ENCODE results near the gene PTOV1. TPM values are rescaled to one million over a fixed set of nuclear protein-coding genes. Genes with fewer than 3 reads are reported as not detected.

PTOV1 gene
- total RNA-seq, 1 experiment from 2014 or later, result 331 TPM

DNA sequence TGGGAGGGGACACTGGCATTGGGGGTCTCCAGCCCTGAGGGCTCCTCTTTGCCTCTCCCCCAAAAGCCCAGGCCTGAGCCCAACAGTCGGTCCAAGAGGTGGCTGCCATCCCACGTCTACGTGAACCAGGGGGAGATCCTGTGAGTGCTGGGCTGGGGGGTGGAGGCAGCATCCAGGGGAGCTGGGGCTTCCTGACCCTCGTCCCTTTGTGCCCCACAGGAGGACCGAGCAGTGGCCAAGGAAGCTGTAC, 6.8 kb downstream of the PTOV1 start:
- DNase-seq (ENCODE audit: low spot score), result no peak
- Histone ChIP-seq H3K27ac (ENCODE audit: low read depth, low read length, poor library complexity, severe bottlenecking) (peak overlapping the region; percentile 25), H3K36me3 (ENCODE audit: insufficient read depth, low read length, poor library complexity, severe bottlenecking) (peaks cover 77% of the 10 kb centered on the region), H3K27me3 (replicated peaks; ENCODE audit: insufficient read depth, low read depth, low read length, poor library complexity) (no peaks in the 10 kb centered on the region), H3K9me3 (ENCODE audit: low read depth, low read length, poor library complexity, severe bottlenecking) (no peaks in the 10 kb centered on the region), H3K4me1 (ENCODE audit: insufficient read depth, low read length, poor library complexity, severe bottlenecking) (peaks cover 15% of the 10 kb centered on the region), H3K4me3 (ENCODE audit: low read depth, low read length, poor library complexity, severe bottlenecking) (no peak overlapping the region)
- CTCF ChIA-PET, result no interaction called here
- no peak for TF ChIP-seq EZH2 (IDR thresholded peaks at IDR 0.05; ENCODE audit: borderline replicate concordance, low read depth, low read length, poor library complexity, severe bottlenecking)
- no peak for TF ChIP-seq CTCF (conservative IDR thresholded peaks at IDR 0.05; ENCODE audit: low read depth, low read length)
- intact Hi-C loops (cut with micrococcal nuclease; ENCODE audit: unreplicated experiment), result no loop called here
- POLR2A ChIA-PET (ENCODE audit: low non-redundant PET), result no interaction called here
- BruUV-seq (replicated peaks), result no TSS peak

DNA sequence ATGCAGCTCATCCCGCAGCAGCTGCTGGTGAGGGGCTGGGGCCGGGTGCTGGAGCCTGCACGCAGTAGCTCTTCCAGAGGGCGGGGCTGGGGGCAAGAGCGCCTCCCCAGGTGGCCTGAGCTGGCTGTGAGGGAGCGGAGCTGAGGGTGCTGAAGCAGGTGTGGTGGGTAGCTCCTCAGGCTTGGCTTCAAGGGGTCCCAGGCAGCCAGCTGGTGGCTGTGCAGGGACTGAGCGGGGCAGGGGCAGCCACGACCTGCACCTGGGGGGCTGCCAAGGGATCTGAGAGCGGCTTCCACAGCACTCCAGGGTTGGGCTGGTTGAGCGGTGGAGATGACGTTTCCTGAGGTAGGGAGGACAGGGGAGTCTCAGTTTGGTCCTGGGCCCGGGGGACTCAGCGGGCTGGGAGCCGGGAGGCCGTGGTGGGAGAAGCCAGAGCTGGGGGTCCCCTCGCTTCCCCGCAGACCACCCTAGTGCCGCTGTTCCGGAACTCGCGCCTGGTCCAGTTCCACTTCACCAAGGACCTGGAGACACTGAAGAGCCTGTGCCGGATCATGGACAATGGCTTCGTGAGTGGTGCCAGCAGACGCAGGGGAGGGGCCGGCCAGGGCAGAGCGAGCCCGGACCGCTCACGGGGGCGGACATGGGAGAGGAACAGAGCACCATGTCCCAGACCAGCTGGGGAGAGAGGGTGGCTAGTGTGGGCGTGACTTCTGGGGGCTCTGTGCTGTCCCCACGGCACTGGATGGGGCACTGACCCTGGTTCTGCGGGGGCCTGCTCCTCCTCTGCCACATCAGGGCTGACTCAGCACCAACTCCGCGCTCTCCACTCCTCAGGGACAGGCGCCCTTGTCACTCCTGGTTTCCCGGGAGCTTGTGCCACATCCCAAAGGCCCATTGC, 7.4 kb downstream of the PTOV1 start:
- intact Hi-C loops (cut with micrococcal nuclease; ENCODE audit: unreplicated experiment), result no loop called here
- no peak for DNase-seq (ENCODE audit: low spot score)
- BruUV-seq (replicated peaks), result no TSS peak
- Histone ChIP-seq H3K36me3 (ENCODE audit: insufficient read depth, low read length, poor library complexity, severe bottlenecking) (peaks cover 81% of the 10 kb centered on the region), H3K27me3 (replicated peaks; ENCODE audit: insufficient read depth, low read depth, low read length, poor library complexity) (no peaks in the 10 kb centered on the region), H3K9me3 (ENCODE audit: low read depth, low read length, poor library complexity, severe bottlenecking) (no peaks in the 10 kb centered on the region), H3K27ac (ENCODE audit: low read depth, low read length, poor library complexity, severe bottlenecking) (peak overlapping the region; percentile 25), H3K4me3 (ENCODE audit: low read depth, low read length, poor library complexity, severe bottlenecking) (no peak overlapping the region), H3K4me1 (ENCODE audit: insufficient read depth, low read length, poor library complexity, severe bottlenecking) (peaks cover 9% of the 10 kb centered on the region)
- TF ChIP-seq CTCF (conservative IDR thresholded peaks at IDR 0.05; ENCODE audit: low read depth, low read length) (no peak), EZH2 (IDR thresholded peaks at IDR 0.05; ENCODE audit: borderline replicate concordance, low read depth, low read length, poor library complexity, severe bottlenecking) (no peak)
- CTCF ChIA-PET, result no interaction called here
- POLR2A ChIA-PET (ENCODE audit: low non-redundant PET), result no interaction called here

GRCh38 chr19:49859682-49860335, 8.8 kb downstream of the PTOV1 start:
- no TSS peak for BruUV-seq (replicated peaks)
- Histone ChIP-seq H3K27me3 (replicated peaks; ENCODE audit: insufficient read depth, low read depth, low read length, poor library complexity) (no peaks in the 10 kb centered on the region), H3K4me3 (ENCODE audit: low read depth, low read length, poor library complexity, severe bottlenecking) (no peak overlapping the region), H3K27ac (ENCODE audit: low read depth, low read length, poor library complexity, severe bottlenecking) (no peak overlapping the region), H3K9me3 (ENCODE audit: low read depth, low read length, poor library complexity, severe bottlenecking) (no peaks in the 10 kb centered on the region), H3K4me1 (ENCODE audit: insufficient read depth, low read length, poor library complexity, severe bottlenecking) (peaks cover 5% of the 10 kb centered on the region), H3K36me3 (ENCODE audit: insufficient read depth, low read length, poor library complexity, severe bottlenecking) (peaks cover 95% of the 10 kb centered on the region)
- TF ChIP-seq EZH2 (IDR thresholded peaks at IDR 0.05; ENCODE audit: borderline replicate concordance, low read depth, low read length, poor library complexity, severe bottlenecking) (no peak), CTCF (conservative IDR thresholded peaks at IDR 0.05; ENCODE audit: low read depth, low read length) (no peak)
- ChIA-PET POLR2A (ENCODE audit: low non-redundant PET) (no interaction called here), CTCF (no interaction called here)
- intact Hi-C loops (cut with micrococcal nuclease; ENCODE audit: unreplicated experiment), result no loop called here
- DNase-seq (ENCODE audit: low spot score), result no peak
